Dedifferentiated amniotic fluid mesenchymal stem cell (primary cell): ENCODE results near the gene CRAMP1.
A peak's percentile ranks its signal among the peaks of the same experiment; 100 is the strongest.

ENCODE experiments used
- DNase-seq: peaks from one replicate; pipeline ENCODE4 v3.0.0-alpha.2; 2016; ENCODE audit errors: extremely low spot score

CRAMP1 gene

GRCh38 chr16:1596516-1596915, 15.6 kb upstream of the CRAMP1 start:
- DNase-seq, result no peak

DNA sequence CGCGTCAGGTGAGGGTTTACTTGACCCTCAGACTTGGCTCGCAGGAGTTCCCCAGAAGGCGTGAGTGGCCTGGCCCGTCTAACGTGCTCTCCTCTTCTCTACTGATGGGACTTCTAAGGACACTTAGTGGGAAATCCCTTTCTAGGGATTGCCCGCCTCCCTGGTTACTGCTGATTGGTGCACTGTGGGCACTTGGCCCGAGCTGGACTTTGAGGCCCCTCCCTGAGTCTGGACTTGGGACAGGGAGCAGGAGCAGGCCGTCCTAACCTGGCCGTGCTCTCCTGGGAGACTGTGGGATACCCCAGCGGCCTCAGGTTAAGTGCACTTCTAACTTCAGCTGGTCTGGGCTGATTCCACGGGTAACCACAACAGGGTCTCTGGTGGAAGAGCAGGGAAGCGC, 15.0 kb upstream of the CRAMP1 start:
- no peak for DNase-seq

DNA sequence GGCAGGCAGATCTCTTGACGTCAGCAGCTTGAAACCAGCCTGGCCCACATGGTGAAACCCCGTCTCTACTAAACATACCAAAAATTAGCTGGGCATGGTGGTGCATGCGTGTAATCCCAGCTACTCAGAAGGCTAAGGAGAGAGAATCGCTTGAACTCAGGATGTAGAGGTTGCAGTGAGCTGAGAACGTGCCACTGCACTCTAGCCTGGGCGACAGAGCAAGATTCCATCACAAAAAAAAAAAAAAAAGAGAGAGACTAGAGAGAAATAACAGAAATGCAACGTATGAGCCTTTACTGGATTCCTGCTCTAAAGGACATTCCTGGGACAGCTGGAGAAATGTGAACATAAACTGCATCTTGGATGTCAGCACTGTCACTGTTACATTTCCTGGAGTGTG, 11.1 kb upstream of the CRAMP1 start:
- no peak for DNase-seq

GRCh38 chr16:1601489-1601888, 10.7 kb upstream of the CRAMP1 start:
- DNase-seq, result no peak

DNA sequence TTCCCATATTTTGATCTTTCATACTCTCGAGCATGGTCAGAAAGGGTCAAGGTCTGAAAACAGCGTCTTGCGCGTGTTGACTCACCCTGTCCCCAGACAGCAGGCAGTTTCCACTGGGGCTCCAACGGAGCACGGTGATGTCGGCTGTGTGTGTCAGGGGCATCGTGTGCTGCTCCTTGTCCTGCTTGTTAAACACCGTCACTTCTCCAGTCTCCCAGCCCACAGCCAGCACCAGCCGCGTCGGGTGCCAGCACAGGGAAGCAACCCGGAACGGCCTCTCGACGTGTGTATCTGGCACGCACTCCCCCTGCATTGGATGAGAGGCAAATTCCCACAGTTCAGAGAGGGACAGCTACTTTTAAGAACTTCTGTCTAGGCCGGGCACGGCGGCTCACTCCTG, 9.9 kb upstream of the CRAMP1 start:
- DNase-seq, result no peak

DNA sequence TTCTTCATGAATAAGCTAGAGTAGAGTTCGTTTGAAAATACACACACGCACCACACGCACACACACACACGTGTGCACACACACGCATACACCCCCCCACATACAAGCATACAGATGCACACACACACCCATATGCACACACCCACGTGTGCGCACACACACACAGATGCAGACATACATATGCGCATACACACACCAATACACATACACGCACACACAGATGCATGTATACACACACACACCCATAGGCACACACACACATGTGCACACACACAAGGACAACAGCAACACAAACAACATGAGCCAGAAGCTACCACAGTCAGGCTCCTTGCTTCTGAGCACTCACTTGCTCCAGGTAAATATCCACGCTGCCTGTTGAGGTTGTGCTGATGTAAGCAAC, 5.4 kb upstream of the CRAMP1 start:
- DNase-seq, result no peak

- DNase-seq, result no peak
These were observed 4.2 kb upstream of the CRAMP1 start for GRCh38 chr16:1607971-1608370.

- DNase-seq, result peak; percentile 71
These were observed 1.9 kb upstream of the CRAMP1 start for GRCh38 chr16:1610071-1610898.

GRCh38 chr16:1610899-1611632, 1.1 kb upstream of the CRAMP1 start:
- peak; percentile 47 for DNase-seq

DNA sequence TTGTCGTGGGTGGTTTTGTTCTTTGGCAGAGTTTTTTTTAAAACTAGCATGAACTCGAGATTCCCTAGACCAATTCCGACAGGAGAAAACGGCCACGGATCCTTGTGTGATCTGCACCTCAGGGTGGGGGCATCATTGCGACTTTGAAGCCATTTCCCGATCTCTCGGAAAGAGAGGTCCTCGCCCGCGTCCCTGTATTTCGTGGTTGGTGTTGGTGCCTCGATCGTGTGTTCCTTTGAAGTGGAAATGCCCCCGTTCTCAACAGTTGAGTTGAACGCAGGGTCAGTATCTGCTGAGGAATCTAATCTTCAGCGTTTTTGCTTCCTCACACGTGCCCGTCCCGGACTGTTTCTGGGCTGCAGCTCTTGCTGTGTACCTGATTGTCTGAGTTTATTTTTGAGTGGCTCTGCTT, 1.1 kb downstream of the CRAMP1 start:
- DNase-seq, result no peak

- no peak for DNase-seq
These were observed 1.7 kb downstream of the CRAMP1 start for GRCh38 chr16:1613728-1614455.

- no peak for DNase-seq
These were observed 2.4 kb downstream of the CRAMP1 start for GRCh38 chr16:1614456-1615102.

GRCh38 chr16:1615761-1616160, 3.6 kb downstream of the CRAMP1 start:
- no peak for DNase-seq

- no peak for DNase-seq
These were observed 7.8 kb downstream of the CRAMP1 start for GRCh38 chr16:1619976-1620375.

DNA sequence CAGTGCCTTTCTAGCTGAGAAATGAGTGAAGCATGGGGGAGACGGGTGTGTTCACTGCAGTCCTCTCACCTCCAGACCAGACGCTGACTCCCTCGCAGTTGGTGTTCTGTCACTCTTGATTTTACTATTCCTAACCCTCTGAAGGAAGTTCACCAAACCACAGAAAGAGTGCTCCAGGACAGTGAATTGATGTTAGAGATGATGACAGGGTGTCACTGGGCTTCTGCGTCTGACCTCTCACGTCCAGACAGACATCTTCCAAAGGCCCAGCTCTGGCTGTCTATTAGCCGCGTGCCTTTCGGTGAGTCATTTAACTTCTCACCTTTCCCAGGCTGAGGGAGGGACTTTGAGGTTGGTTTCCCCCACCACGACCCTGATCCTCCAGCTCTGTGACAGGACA, 8.2 kb downstream of the CRAMP1 start:
- no peak for DNase-seq

- DNase-seq, result no peak
These were observed 9.7 kb downstream of the CRAMP1 start for GRCh38 chr16:1621851-1622250.

GRCh38 chr16:1626327-1626726, 14.2 kb downstream of the CRAMP1 start:
- DNase-seq, result no peak

- DNase-seq, result no peak
These were observed 14.6 kb downstream of the CRAMP1 start for GRCh38 chr16:1626776-1627175.

DNA sequence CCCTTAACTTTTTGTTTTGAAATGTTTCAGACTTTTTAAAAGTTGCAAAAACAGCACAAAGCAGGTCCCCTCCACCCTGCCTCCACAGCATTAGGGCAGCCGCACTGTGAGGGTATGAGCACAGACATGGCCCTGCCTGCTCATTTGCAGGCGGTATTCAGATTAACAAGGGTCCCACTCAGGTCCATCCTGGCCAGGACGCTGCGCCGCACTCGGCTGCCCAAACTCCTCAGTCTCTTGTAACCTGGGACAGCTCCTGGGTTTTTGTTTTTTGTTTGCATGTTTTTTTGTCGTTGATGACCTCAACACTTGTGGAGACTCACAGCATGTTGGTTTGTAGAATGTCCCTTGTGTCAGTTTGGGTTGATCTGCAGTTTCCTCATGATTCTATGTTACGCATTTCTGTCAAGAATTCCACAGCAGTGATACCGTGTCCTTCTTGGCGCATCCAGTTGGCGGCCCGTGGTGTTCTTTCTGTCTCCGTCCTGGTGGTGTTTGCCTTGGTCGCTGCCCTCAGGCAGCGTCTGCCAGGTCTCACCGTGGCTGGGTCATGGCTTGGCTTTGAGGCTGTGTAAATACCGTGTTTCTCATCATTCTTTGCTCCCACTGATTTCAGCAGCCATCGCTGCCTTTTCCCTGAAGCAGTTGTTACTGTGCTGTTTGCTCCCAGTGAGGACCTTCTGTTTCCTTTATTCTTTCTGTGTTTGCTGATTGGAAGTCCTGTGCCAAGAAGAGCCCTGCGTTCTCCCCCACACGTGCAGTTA, 18.5 kb downstream of the CRAMP1 start:
- no peak for DNase-seq

- DNase-seq, result no peak
These were observed 19.1 kb downstream of the CRAMP1 start for GRCh38 chr16:1631230-1631629.

GRCh38 chr16:1631931-1632637, 19.9 kb downstream of the CRAMP1 start:
- no peak for DNase-seq
